Measurements from ENCODE around the gene IRGQ.

The IRGQ gene

DNA sequence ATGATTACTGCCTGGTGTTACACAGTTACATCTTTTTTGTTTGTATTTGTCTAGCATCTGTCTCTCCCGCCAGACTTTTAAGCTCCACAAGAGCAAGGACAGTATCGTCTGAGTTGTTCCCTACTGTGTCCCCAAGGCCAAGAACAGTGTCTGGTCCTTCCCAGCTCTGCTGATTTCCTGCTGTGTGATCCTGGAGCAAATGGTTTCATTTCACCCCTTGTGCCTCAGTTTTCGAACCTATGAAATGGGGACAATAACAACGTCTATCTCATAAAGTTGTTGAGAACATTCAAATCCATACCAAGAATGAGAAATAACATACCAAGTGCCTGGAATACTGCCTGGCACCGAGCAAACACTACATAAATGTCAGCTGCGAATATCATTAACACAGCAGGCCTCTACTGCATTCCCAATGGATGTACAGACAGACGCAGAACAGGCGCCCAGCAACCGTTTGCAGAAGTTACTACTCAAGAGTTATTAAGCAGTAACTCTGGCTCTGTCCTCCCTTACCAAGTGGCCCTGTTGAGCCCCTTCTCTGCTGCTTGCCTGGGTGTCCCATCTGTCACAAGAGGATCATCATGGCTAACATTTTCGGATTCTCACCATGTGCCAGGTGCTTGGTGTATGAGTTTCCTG, 32.0 kb downstream of the IRGQ start:
- DNase-seq (ENCODE audit: low read depth) = no peak
- no peak overlapping the region for H3K4me3 ChIP-seq (ENCODE audit: low read depth, low read length)
- TF ChIP-seq, protein P1, sequence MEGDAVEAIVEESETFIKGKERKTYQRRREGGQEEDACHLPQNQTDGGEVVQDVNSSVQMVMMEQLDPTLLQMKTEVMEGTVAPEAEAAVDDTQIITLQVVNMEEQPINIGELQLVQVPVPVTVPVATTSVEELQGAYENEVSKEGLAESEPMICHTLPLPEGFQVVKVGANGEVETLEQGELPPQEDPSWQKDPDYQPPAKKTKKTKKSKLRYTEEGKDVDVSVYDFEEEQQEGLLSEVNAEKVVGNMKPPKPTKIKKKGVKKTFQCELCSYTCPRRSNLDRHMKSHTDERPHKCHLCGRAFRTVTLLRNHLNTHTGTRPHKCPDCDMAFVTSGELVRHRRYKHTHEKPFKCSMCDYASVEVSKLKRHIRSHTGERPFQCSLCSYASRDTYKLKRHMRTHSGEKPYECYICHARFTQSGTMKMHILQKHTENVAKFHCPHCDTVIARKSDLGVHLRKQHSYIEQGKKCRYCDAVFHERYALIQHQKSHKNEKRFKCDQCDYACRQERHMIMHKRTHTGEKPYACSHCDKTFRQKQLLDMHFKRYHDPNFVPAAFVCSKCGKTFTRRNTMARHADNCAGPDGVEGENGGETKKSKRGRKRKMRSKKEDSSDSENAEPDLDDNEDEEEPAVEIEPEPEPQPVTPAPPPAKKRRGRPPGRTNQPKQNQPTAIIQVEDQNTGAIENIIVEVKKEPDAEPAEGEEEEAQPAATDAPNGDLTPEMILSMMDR (IDR thresholded peaks at IDR 0.05; ENCODE audit: low read depth, low read length, missing control alignments) = no peak
- in situ Hi-C loops (cut with HindIII; ENCODE audit: low sequenced_read_pairs) = no loop called here

DNA sequence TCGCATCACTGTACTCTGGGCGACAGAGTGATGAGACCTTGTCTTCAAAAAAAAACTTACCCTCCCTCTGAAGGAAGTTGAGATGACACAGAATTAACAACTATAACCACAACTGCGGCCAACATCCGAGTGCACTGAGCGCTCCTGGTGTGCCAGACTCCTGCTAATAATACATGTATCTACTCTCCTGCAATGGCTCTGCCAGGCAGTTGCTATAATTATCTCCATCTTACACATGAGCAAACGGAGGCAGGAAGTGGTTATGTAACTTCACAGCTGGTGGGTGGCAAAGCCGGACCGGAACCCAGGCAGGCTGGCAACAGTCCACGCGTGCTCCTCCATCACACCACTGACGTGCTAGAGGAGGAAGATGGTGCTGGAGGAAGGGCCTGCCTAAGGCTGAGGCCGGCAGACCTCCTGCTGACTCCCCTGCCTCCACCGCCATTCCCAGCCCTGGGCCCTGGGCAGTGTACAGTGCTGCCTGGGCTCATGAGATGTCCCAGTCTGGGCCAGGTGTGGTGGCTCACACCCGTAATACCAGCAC, 33.2 kb downstream of the IRGQ start:
- in situ Hi-C loops (cut with HindIII; ENCODE audit: low sequenced_read_pairs) = no loop called here
- peak; percentile 77 for DNase-seq (ENCODE audit: low read depth)
- H3K4me3 ChIP-seq (ENCODE audit: low read depth, low read length) = no peak overlapping the region
- TF ChIP-seq, protein P1 (IDR thresholded peaks at IDR 0.05; ENCODE audit: low read depth, low read length, missing control alignments) = no peak

GRCh38 chr19:43562226-43562697, 33.7 kb downstream of the IRGQ start:
- in situ Hi-C loops (cut with HindIII; ENCODE audit: low sequenced_read_pairs) = no loop called here

DNA sequence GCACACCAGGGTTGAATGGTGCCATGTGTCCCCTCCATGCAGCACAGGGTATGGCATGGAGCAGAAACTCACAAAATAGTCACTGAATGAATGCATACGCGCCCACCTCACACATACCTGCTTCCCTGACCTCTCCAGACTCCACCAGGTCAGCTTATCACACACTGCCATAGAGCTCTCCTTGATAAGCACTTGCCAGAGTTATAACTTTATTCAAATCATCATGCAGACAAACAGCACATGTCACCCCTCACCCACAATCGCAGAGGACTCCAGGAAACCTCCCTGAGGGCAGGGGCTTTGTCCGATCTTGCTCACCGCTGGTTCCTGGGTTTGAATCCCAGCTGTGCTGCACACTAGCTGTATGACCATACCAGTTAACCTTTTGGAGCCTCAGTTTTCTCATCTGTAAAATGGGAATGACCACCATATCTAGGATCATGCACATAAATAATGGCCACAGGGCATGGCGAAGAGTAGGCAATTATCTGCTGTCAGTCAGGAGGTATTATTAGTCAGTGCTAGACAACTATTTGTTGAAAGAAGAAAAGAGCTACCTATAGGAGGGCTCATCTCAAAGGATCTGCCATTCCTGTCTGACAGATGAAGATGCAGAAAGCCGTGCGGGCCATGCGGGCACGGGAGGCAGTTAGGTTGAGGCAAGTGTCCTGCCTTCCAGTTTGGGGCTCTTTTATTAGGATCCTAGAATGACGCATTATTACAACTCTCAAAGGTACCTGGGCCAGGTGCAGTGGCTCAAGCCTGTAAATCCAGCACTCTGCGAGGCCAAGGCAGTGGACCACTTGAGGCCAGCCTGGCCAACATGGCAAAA, 34.6 kb downstream of the IRGQ start:
- no peak overlapping the region for H3K4me3 ChIP-seq (ENCODE audit: low read depth, low read length)
- no peak for DNase-seq (ENCODE audit: low read depth)
- in situ Hi-C loops (cut with HindIII; ENCODE audit: low sequenced_read_pairs) = no loop called here
- TF ChIP-seq, protein P1 (IDR thresholded peaks at IDR 0.05; ENCODE audit: low read depth, low read length, missing control alignments) = no peak

More at GRCh38 chr19:43562226-43562697, 33.7 kb downstream of the IRGQ start:
- TF ChIP-seq, protein P1 (IDR thresholded peaks at IDR 0.05; ENCODE audit: low read depth, low read length, missing control alignments) = no peak
- no peak for DNase-seq (ENCODE audit: low read depth)
- H3K4me3 ChIP-seq (ENCODE audit: low read depth, low read length) = no peak overlapping the region

- in situ Hi-C loops (cut with HindIII; ENCODE audit: low sequenced_read_pairs) = no loop called here
- no peak overlapping the region for H3K4me3 ChIP-seq (ENCODE audit: low read depth, low read length)
- TF ChIP-seq, protein P1 (IDR thresholded peaks at IDR 0.05; ENCODE audit: low read depth, low read length, missing control alignments) = no peak
- DNase-seq (ENCODE audit: low read depth) = no peak
Measured at GRCh38 chr19:43560687-43561086, 35.2 kb downstream of the IRGQ start.

DNA sequence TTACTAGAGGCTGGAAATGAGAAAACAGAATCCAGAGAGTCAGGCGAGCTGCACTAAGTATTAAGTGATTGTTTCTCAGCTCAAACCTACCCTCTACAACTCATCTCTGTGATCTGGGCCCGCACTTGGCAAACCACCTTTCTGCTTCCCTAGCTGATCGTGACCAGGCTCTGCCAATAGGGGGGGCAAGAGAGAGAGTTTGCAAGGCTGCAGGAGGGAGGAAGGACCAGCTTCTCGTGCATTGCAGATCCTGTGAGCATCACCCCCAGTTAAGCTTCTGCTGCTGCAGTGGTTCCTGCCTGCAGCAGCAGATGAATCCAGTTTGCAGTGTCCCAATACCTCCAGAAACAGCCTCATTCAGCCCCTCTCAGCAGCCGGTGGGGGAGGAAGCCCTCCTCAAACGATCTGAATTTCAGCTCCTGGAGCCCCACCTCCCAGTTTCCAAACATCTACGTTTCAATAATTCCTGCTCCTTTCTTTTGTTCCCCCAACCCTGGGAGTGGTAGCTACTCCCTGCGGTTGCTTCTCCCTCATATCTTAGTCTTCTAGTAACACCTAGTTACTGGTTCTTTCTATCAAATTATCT, 40.7 kb downstream of the IRGQ start:
- H3K4me3 ChIP-seq (ENCODE audit: low read depth, low read length) = no peak overlapping the region
- in situ Hi-C loops (cut with HindIII; ENCODE audit: low sequenced_read_pairs) = loop anchor here (5.0 kb wide), 1 partner anchor 42 kb away; the partner anchor contains the start of genes IRGQ and ZNF576
- DNase-seq (ENCODE audit: low read depth) = peak; percentile 63
- TF ChIP-seq, protein P1 (IDR thresholded peaks at IDR 0.05; ENCODE audit: low read depth, low read length, missing control alignments) = peak; percentile 95
